Pancreas (tissue), 10 donors: Measurements from ENCODE around the gene CAPN11. TPM values are rescaled to one million over a fixed set of nuclear protein-coding genes. Genes with fewer than 3 reads are reported as not detected.
A peak's percentile ranks its signal among the peaks of the same experiment; 100 is the strongest.

ENCODE experiments used
- ATAC-seq, 4 donors: fragments of 200-7000 bp; cut with Tn5 transposase; one replicate each; pipeline versions ENCODE4 v1.8.0 to v1.9.1; 2020; ENCODE audit warnings: mild to moderate bottlenecking in 4 of 4, moderate library complexity in 4 of 4
- DNase-seq, 6 donors: peaks; one replicate each; pipeline ENCODE4 v3.0.0-alpha.2; 2020
- FAIRE-seq: peaks from 2 replicates; lab custom pipeline; 2012; peaks lifted over from hg19 to GRCh38; lab: Jason Lieb, UNC
- H3K27ac ChIP-seq, 4 donors: fragments of 200-600 bp; sonication (generic); 1 replicate in 3 of 4; 2 replicates in 1 of 4; pipeline versions ENCODE4 v1.5.0 to v1.8.0; 2020
- H3K27me3 ChIP-seq, 4 donors: fragments of 200-600 bp; one replicate each; pipeline ENCODE4 v1.8.0; 2021
- H3K36me3 ChIP-seq, 3 donors: fragments of 200-600 bp; sonication (generic) in 1 of 3; one replicate each; pipeline versions ENCODE4 v1.5.0 to v1.8.0; 2020 to 2021
- H3K4me1 ChIP-seq, 3 donors: fragments of 200-600 bp; one replicate each; pipeline ENCODE4 v1.8.0; 2021
- H3K4me3 ChIP-seq, 4 donors: fragments of 200-600 bp; sonication (generic) in 2 of 4; one replicate each; pipeline versions ENCODE4 v1.5.0 to v1.8.0; 2020 to 2021
- H3K9me3 ChIP-seq, 4 donors: fragments of 200-600 bp; one replicate each; pipeline ENCODE4 v1.8.0; 2021
- WGBS, 2 donors: extraction: QIAGEN DNeasy Blood & Tissue Kit; methylation state at CpG; one replicate each; pipeline ENCODE4 v1.1.7; 2013; 5-methylcytosine and 5-hydroxymethylcytosine counted together
- intact Hi-C, 3 donors: fragments of 100-400 bp; cut with DNase I; formaldehyde crosslinking; loops; one replicate each; pipeline versions ENCODE4 v1.11.1 to v1.14.2; 2022
- polyA plus RNA-seq, 2 donors: library from polyadenylated mRNA; stranded (reverse); fragments of 200-250 nt; gene quantifications; one replicate each; pipeline ENCODE4 v1.2.3, GENCODE V29; 2013
- total RNA-seq, 6 donors: library from RNA; stranded (reverse); fragmentation: NEBNext Ultra II Directional in 4 of 6; extraction: Animal tissue kit (Norgen Biotek cat#: 25700) in 4 of 6; gene quantifications; one replicate each; pipeline versions ENCODE4 v1.2.1 to v1.2.4, GENCODE V29; 2021 to 2023
- TF ChIP-seq, protein P1 (sequence below), 4 donors: fragments of 200-600 bp; sonication (generic) in 3 of 4; IDR thresholded peaks; one replicate each; pipeline versions ENCODE4 v1.5.0 to v1.8.0; 2021; ENCODE audit warnings: antibody characterized with exemption in 4 of 4
- donor health status: healthy with polysubstance abuse.
- donor health status: DM: no; HTN: no; CAD: no; lungs with moderate emphysema.
- donor health status: DM: no; HTN: no; CAD: no.
- donor health status: control.
- donor health status: control.
- donor health status: Bipolar disorder and iron deficiency.
- donor health status: DM: yes; HTN: yes; CAD: no.
- donor health status: DM: no; HTN: no; CAD: no.
- donor health status: DM: no; HTN: no; CAD: no.
- donor health status: DM: yes; HTN: yes; CAD: no.

Gene CAPN11
- total and polyA plus RNA-seq, 8 donors: 0.06 to 0.76 (median 0.19) TPM; not detected in 2

DNA sequence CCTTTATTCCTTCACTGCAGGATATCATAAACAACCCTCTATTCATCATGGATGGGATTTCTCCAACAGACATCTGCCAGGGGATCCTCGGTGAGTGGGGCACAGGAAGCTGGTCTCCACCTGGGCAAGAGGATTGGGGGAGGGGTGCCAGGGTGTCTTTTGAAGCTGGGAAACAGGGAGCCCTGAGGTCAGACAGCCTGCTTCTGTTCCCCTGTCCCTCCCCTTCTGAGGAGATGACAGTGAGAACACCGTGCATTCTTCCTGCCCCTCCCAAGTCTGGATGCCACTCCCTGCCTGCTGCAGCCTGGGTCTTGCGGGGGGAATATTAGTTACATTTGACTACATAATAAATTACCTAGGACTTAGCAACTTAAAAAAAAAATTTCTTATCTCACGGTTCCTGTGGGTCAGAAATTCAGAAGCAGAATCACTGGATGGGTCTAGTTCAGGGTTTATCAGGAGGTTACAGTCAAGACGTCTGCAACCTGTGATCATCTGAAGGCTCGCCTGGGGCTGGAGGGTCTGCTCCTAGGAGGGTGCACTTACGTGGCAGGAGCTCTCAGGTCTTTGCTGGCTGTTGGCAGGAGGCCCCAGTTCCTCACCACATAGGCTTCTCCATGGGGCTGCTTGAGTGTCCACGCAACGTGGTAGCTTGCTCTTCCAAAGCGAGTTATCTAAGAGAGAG, 11.4 kb downstream of the CAPN11 start:
- no peak for DNase-seq
- WGBS, 2 donors: 66 to 74% methylated on average over 10 of the region's 10 CpGs

DNA sequence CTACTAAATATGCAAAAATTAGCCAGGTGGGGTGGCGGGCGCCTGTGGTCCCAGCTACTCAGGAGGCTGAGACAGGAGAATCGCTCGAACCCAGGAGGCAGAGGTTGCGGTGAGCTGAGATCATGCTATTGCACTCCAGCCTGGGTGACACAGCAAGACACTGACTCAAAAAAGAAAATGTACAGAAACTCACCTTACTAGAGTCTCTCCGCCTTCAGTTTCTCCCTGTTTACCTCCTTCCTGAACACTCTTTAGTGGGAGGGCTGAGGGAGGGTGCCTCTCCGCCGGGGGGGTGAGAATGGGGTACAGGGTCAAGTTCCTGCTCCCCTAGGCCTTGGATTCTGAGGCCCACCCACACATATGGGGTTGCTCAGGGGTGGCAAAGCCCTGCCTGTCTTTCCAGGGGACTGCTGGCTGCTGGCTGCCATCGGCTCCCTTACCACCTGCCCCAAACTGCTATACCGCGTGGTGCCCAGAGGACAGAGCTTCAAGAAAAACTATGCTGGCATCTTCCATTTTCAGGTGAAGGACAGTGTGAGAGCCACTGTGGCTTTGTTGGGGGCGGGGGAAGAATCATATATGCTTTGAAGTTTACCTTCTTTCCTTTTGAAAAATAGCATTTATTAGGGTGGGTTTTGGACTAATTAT, 13.4 kb downstream of the CAPN11 start:
- DNase-seq: no peak
- no peak for ATAC-seq
- no peaks in the 10 kb centered on the region for H3K27me3 ChIP-seq
- intact Hi-C loops: loop anchor here in 2 of 3 donors (5.0 to 10.0 kb wide), 3 partner anchors 60 to 163 kb away; no protein-coding TSS in a partner anchor
- WGBS, 2 donors: 66 to 68% methylated on average over 12 of the region's 12 CpGs
- no peaks in the 10 kb centered on the region for H3K36me3 ChIP-seq
- no peaks in the 10 kb centered on the region for H3K9me3 ChIP-seq
- H3K4me1 ChIP-seq: no peaks in the 10 kb centered on the region
- H3K4me3 ChIP-seq: no peak overlapping the region
- TF ChIP-seq, protein P1, sequence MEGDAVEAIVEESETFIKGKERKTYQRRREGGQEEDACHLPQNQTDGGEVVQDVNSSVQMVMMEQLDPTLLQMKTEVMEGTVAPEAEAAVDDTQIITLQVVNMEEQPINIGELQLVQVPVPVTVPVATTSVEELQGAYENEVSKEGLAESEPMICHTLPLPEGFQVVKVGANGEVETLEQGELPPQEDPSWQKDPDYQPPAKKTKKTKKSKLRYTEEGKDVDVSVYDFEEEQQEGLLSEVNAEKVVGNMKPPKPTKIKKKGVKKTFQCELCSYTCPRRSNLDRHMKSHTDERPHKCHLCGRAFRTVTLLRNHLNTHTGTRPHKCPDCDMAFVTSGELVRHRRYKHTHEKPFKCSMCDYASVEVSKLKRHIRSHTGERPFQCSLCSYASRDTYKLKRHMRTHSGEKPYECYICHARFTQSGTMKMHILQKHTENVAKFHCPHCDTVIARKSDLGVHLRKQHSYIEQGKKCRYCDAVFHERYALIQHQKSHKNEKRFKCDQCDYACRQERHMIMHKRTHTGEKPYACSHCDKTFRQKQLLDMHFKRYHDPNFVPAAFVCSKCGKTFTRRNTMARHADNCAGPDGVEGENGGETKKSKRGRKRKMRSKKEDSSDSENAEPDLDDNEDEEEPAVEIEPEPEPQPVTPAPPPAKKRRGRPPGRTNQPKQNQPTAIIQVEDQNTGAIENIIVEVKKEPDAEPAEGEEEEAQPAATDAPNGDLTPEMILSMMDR (IDR thresholded peaks at IDR 0.05): no peak
- no peak overlapping the region for H3K27ac ChIP-seq
- no peak for FAIRE-seq

More for the DNA sequence above, 11.4 kb downstream of the CAPN11 start:
- FAIRE-seq: no peak
- H3K9me3 ChIP-seq: no peaks in the 10 kb centered on the region
- H3K4me3 ChIP-seq: no peak overlapping the region
- TF ChIP-seq, protein P1 (IDR thresholded peaks at IDR 0.05): no peak
- no peaks in the 10 kb centered on the region for H3K27me3 ChIP-seq
- H3K4me1 ChIP-seq: no peaks in the 10 kb centered on the region
- ATAC-seq: no peak
- no peak overlapping the region for H3K27ac ChIP-seq
- intact Hi-C loops: loop anchor here in 2 of 3 donors (5.0 to 10.0 kb wide), 3 partner anchors 62 to 165 kb away; no protein-coding TSS in a partner anchor
- no peaks in the 10 kb centered on the region for H3K36me3 ChIP-seq

DNA sequence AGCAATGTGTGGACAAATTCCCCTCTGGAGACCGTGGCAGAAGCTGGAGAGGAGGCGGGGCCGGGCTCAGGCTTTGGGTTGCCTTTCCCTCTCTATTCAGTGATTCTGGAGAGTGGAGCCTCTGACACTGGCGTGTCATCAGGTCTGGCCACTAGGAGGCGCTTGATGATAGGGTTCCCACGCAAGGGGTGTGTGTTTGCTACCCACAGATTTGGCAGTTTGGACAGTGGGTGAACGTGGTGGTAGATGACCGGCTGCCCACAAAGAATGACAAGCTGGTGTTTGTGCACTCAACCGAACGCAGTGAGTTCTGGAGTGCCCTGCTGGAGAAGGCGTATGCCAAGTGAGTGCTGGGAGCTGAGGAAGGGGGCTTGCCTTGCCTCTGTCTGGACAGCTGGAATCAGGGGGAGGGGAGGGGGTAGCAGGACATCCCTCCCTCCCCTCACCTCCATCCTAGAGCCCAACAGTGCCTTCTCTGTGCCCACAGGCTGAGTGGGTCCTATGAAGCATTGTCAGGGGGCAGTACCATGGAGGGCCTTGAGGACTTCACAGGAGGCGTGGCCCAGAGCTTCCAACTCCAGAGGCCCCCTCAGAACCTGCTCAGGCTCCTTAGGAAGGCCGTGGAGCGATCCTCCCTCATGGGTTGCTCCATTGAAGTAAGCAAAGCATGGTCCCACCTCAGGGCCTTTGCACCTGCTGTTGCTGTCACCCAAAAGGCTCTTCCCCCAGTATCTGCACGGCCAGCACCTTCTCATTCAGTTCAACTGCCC, 14.3 kb downstream of the CAPN11 start:
- no peak for FAIRE-seq
- H3K36me3 ChIP-seq: no peaks in the 10 kb centered on the region
- DNase-seq: peak; percentile 74 to 91 (median 86)
- 23 to 24% methylated on average over 15 of the region's 15 CpGs for WGBS, 2 donors
- no peaks in the 10 kb centered on the region for H3K9me3 ChIP-seq
- no peaks in the 10 kb centered on the region for H3K27me3 ChIP-seq
- intact Hi-C loops: loop anchor here in 2 of 3 donors (5.0 to 10.0 kb wide), 3 partner anchors 59 to 162 kb away; no protein-coding TSS in a partner anchor
- ATAC-seq: peak; percentile 92 to 99 (median 96)
- no peak overlapping the region for H3K4me3 ChIP-seq
- H3K27ac ChIP-seq: no peak overlapping the region
- TF ChIP-seq, protein P1 (IDR thresholded peaks at IDR 0.05): peak; percentile 76 to 78 (median 78)
- H3K4me1 ChIP-seq: no peaks in the 10 kb centered on the region

DNA sequence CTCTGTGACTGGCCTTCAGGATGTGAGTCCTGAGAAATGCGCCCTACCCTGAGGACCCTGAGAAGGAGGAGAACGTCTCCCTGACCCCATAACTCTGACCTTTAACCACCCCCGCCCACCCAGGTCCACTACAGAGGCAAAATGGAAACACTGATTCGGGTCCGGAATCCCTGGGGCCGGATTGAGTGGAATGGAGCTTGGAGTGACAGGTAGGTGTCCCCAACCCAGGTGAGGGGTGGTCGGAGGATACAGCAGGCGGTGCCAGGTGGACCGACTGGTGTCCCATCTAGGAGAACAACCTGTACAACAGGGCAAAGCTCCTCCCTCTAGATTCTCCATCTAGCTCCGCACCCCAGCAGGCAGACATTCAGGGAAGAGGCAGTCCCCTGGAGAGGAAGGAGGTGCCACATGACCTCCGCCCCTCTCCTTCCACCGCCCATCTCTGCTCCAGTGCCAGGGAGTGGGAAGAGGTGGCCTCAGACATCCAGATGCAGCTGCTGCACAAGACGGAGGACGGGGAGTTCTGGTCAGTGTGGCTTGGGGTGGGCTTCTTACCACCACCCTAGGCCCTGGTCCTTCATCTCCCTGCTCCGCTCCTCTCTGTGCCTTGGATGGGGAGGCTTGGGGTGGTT, 17.6 kb downstream of the CAPN11 start:
- FAIRE-seq (no peak), DNase-seq (no peak), ATAC-seq (no peak)
- no peaks in the 10 kb centered on the region for H3K36me3 ChIP-seq
- H3K4me3 ChIP-seq: no peak overlapping the region
- no peaks in the 10 kb centered on the region for H3K9me3 ChIP-seq
- H3K27ac ChIP-seq: no peak overlapping the region
- 79 to 80% methylated on average over 15 of the region's 15 CpGs for WGBS, 2 donors
- TF ChIP-seq, protein P1 (IDR thresholded peaks at IDR 0.05): no peak
- intact Hi-C loops: loop anchor here in 1 of 3 donors (10.0 kb wide), 1 partner anchor 159 kb away; no protein-coding TSS in a partner anchor
- no peaks in the 10 kb centered on the region for H3K4me1 ChIP-seq
- no peaks in the 10 kb centered on the region for H3K27me3 ChIP-seq
